GM10266 (cell line): ENCODE data around the gene APOB.

Experiments used
- DNase-seq: peaks from one replicate; pipeline ENCODE4 v3.0.0; 2012; ENCODE audit errors: extremely low spot score
- TF ChIP-seq, protein P1 (sequence below): IDR thresholded peaks from 2 replicates; pipeline ENCODE4 v1.5.1; 2012; ENCODE audit warnings: mild to moderate bottlenecking, low read depth; ENCODE audit not compliant: control insufficient read depth, insufficient read depth; ENCODE audit errors: missing control alignments

The APOB gene

GRCh38 chr2:20955277-20956026, 88.4 kb downstream of the APOB start:
- TF ChIP-seq, protein P1, sequence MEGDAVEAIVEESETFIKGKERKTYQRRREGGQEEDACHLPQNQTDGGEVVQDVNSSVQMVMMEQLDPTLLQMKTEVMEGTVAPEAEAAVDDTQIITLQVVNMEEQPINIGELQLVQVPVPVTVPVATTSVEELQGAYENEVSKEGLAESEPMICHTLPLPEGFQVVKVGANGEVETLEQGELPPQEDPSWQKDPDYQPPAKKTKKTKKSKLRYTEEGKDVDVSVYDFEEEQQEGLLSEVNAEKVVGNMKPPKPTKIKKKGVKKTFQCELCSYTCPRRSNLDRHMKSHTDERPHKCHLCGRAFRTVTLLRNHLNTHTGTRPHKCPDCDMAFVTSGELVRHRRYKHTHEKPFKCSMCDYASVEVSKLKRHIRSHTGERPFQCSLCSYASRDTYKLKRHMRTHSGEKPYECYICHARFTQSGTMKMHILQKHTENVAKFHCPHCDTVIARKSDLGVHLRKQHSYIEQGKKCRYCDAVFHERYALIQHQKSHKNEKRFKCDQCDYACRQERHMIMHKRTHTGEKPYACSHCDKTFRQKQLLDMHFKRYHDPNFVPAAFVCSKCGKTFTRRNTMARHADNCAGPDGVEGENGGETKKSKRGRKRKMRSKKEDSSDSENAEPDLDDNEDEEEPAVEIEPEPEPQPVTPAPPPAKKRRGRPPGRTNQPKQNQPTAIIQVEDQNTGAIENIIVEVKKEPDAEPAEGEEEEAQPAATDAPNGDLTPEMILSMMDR, result no peak
- DNase-seq, result no peak

- TF ChIP-seq, protein P1, result no peak
- DNase-seq, result no peak
These were observed 90.6 kb downstream of the APOB start for GRCh38 chr2:20953146-20953824.
